Hematopoietic multipotent progenitor cell treated with erythropoietin and hydrocortisone succinate and interleukin-3 and kit ligand, for 8 days (in vitro differentiated cells): ENCODE data around the gene SLC6A6.
"Not testable (repeated sequence)": the region's sequence is repeated elsewhere in the genome, so short reads cannot be mapped to it uniquely, and the experiment has no call there.

Experiments
- DNase-seq: peaks from one replicate; pipeline ENCODE4 v3.0.0-alpha.2; 2015

The SLC6A6 gene

DNA sequence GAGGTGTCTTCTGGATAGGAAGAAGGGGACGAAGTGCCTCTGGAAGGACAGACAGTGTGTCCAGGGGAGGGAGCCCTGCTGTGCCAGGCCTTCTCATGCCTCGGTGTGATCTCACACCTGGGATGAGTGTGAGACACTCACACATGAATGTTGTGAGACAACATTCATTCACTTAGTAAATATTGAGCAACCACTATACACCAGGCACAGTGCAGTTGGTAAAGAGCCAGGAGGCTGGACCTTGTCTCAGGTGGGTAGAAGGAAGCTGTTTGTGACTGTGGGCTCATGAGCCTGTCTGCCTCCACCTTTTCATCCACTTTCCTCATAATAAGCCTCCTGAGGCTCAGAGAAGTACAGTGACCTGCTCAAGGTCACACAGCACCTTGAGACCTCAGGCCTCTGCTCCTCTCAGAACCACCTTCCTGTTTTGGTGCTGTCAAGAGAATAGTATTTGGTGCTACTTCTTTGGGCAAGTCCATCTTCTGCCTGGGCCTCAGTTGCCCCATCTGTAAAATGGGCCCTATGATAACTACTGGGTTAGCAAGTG lies 20.9 kb downstream of the SLC6A6 start:
- DNase-seq: no peak

DNA sequence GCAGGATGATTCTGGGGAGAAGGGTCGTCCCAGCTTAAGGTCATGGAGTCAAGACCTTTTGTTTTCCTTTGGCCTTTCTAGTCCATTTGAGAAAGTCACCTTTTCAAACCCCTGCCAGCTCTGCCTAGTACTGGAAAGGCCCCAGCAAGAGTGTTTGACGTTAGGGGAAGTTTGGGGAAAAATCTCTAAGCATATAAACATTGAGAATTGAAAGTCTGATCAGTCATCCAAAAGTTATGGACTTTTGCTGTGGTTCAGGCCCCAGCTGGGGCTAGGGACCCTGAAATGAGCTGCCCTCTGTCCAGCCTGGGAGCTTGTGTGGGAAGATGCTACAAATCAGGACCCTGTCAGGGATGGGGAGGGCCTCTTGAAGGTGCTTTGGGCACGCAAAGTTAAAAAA lies 21.6 kb downstream of the SLC6A6 start:
- DNase-seq: no peak

DNA sequence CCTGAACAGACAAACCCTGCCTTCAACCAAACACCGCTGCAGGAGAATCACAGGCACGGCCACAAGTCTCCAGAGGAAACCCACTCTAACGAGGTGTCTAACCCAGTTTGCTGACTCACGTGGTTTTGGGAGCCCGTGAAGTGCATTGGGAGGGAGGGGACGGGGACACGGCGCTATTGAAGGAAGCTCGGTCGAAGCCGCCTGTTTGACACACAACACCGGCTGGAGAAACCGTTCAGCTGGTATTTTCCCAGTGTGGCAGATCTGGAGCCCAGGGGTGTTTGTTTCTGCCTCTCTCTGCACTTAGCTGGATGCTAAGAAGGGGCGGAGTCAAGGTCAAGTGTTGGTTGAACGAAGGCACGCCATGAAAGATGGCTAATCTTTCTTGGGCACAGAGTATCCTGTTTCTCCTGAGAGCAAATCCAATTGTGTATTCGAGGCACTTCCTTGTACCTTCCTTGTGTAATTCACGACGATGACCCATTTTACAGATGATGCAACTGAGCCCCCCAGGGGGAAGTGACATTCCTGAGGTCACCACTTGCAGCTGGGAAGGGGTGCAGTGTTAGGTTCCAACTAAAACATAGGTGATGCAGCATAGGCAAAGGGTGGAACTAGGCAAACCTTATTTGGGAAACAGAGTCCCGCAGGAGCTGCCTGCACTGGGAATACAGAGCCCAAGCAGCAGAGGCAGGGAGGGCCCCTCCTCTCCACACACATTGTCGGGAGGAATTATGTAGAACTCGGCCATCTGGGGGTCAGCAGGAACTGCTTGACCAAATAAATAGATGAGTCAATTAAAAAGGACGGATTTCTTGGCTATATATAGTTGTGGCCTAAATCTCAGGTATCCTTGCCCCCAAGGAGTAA lies 22.5 kb downstream of the SLC6A6 start:
- no peak for DNase-seq

- DNase-seq: peak; percentile 44
These were observed 23.3 kb downstream of the SLC6A6 start for GRCh38 chr3:14425581-14426304.

DNA sequence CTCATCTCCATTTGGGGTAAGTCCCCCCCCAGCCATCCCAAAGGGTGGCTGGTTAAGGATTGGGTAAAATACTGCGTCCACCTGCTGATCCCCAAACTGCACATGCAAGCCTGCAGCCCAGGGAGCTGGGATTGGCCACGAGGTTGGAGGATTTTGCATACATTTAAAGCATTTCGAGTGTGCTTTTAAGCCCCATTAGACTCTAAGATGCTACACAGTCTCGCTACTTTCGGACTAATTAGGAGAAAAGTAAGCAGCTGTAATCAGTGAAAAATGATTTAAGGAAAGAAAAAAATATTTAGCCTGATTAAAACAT lies 23.9 kb downstream of the SLC6A6 start:
- DNase-seq: no peak

DNA sequence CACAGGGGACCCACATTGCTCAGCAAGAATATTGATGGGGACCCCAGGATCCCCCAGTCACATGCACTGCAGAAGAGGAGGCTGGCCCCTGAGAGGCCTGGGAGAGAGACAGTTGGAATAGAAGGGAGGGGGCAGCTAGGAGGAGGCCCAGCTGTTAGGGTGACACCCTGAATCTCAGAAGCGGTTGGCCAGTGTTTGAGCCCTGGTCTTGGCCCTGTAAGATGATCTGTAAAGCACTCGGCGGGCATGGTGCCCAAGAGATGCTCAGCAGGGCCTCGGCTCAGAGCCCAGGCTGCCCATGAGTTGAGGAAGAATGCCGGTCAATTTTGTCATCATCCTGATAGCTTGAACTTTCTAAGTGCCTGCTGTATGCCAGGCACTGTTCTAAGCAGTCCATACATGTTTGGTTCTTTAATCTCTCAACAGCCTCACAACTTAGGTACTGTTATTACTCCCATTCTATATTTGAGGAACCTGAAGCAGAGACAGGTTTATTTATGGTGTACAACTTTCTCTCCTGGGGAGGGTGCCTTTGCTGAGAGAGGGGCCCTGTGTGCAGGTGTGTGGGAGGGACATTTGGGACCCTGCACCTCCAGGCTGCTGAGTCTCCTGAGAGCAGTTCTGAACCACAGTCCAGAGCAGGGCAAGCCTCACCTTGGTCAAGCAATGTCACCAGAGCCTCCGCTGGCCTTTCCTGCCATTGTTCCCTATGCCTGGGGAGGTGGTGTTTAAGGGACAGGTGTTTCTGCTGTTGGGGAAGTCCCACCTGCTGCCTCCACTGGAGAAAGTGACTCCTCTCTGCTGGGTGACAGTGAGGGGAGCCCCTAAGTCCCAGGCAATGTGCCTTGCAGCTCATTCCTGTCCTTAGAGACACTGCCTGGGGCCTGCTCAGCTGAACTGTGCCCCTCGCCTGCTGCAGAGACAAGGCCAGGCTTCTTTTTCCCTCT lies 26.0 kb downstream of the SLC6A6 start:
- no peak for DNase-seq

GRCh38 chr3:14429237-14429636 lies 26.8 kb downstream of the SLC6A6 start:
- DNase-seq: no peak

GRCh38 chr3:14429640-14430039 lies 27.2 kb downstream of the SLC6A6 start:
- no peak for DNase-seq

GRCh38 chr3:14430053-14430452 lies 27.6 kb downstream of the SLC6A6 start:
- DNase-seq: peak; percentile 43

DNA sequence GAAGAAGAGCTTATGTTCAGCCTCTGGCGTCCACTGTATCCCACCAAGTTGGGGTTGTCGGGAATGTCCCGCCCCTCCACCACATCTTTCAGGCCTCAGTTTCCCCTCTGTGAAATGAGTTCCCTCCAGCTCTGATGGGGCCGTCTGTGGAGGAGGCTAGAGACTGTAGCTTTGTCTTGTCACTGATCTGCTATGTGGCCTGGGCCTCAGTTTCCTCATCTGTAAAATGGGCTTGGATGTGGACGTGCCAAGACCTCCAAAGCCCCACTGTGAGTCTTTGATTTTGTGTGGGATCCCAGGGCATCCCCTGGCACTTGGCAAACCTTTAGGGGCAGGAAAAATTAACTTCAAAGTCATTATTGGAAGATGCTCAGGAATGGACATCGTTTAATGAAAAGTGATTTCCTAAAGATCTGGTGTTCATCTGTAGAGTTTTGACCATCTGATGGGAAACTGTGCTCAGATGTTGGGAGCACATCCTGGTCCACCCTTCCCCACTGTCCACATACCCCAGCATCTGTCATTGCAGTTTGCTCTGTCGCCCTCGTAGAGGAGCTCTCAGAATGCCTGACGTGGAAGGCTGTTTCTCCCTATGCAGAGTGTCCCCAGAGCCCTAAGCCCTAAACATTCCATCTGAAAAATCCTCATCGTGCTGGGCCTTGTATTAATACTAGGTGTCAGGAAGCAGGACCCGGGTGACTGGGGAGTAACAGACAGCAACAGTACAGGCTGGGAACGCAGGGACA lies 28.5 kb downstream of the SLC6A6 start:
- DNase-seq: no peak

DNA sequence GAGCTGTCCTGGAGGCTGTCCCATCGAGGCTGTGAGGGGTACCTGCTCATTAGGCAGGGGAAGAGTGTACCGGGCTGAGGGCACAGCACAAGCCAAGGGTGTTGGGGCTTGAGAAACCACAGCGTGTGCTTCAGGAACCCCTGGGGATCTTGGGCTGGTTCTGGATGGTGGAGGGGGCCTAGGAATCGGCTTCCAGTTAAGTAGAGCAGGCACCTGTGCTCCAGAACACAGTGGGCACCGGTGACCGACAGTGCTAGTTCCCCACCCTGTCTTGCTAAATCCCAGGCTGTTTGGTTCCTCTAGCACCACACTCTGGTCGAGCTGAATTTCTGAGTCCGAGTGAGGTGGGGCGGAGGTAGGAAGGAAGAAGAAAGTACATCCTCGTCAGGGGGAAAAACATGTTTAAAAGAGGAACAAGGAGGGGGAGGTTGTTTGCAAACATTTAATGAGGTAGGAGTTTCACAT lies 29.1 kb downstream of the SLC6A6 start:
- peak; percentile 66 for DNase-seq

- peak; percentile 92 for DNase-seq
These were observed 29.8 kb downstream of the SLC6A6 start for GRCh38 chr3:14431917-14432834.

- DNase-seq: no peak
These were observed 30.7 kb downstream of the SLC6A6 start for GRCh38 chr3:14433106-14433505.

GRCh38 chr3:14434126-14434497 lies 31.7 kb downstream of the SLC6A6 start:
- DNase-seq: peak; percentile 58

GRCh38 chr3:14434498-14435151 lies 32.2 kb downstream of the SLC6A6 start:
- DNase-seq: no peak

DNA sequence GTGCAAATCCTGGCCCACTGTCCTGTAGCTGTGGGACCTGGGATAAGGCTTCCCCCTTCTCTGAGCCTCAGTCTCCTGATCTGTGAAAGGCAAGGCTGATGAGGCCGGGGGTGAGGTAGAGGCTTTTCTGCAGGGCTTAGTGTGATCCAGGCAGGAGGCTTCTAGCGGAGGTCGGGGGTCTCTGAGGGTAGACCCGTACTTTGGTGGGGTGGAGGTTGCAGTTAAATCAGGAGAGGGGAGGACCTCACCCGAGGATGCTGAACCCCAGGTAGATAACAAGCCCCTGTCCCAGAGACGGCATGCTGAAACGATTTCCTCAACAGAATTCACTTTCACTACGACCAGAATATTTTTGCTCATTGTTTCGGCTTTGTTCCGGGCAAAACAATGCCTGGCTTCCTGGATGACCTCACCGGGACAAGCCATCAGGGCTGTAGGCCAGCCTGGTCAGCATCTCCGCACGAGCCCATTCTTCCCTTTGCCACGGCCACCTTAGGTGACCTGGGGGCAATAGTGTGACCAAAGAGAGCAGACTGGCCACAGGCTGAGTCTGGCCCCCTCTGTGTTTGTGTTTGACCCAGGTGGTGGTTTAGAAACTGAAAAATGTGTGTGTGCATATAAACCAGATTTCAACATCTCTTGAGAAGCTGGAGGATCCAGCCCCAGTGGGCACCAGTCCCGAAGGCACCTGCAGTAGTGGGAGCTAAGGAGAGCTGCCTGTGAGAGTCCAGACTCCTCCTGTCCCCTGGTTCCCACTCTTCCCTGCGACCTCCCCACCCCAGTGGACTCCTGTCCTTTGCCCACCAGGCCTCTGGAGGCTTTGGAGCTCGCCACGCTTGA lies 33.0 kb downstream of the SLC6A6 start:
- DNase-seq: no peak

DNA sequence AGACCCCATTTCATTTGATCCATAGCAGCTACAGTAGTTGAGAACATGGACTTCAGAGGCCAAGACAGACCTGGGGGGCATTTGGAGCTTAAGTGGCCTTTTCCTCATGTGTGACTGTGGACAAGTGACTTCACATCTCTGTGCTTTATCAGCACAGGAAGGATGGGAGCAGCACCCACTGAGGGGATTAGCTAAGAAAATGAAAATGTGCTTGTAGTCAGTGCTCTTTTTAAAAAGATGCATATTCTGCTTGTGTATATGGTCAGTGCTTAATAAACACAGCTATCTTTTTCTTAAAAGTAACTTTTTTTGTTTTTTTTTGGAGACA lies 34.5 kb downstream of the SLC6A6 start:
- no peak for DNase-seq

DNA sequence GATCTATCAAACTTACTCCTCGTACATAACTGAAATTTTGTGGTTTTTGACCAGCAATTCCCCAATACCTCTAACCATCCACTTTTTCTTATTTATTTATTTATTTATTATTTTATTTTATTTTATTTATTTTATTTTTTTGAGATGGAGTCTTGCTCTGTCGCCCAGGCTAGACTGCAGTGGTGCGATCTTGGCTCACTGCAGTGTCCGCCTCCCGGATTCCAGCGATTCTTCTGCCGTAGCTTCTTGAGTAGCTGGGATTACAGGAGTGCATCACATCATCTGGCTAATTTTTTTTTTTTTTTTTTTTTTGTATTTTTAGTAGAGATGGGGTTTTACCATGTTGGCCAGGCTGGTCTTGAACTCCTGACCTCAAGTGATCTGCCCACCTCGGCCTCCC lies 35.3 kb downstream of the SLC6A6 start:
- not testable (repeated sequence) for DNase-seq

DNA sequence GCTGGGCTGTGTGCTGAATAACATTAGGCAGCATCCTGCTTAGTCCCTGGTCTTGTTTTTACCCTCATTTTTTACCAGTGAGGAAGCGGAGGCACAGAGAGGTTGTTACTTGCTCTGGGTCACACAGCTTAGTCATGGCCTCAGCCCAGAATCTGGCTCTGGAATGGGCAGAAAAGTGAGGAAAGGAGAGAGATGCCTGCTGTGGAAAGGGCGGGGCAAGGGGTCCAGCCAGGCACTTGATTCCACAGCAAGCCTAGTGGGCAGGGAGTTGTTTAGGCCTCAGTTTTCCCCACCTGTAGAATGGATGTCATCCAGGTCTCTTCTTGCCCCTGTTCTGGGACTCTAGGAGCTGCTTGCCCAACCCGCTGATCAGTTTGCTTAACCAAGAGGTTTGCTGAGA lies 35.9 kb downstream of the SLC6A6 start:
- no peak for DNase-seq

DNA sequence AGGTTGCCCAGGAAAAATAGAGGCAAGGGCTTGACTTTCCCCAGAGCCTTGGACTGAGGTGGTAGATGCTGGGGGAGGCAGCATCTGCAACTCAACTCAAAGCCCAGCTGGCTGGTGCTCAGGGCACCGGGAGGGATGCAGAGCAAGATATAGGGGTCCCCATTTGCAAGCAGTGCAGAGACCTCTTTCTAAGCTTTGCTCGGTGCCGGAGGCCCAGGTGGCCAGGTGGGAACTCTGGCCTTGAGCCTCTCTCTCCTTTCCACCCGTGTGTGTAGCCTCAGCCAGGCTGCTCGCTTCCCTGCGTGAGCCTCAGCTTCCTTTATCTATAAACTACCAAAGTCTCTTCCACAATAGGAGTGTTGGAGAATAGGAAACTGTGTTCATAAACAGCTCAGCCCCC lies 36.5 kb downstream of the SLC6A6 start:
- no peak for DNase-seq
